IPS-18c (cell line): Measurements from ENCODE around the gene KIF1A.
"Not testable (repeated sequence)": the region's sequence is repeated elsewhere in the genome, so short reads cannot be mapped to it uniquely, and the experiment has no call there.

Experiments used
- H3K4me3 ChIP-seq: 2 replicates; pipeline ENCODE4 v1.7.0; 2013; ENCODE audit warnings: low read depth, mild to moderate bottlenecking, low read length, moderate library complexity; ENCODE audit not compliant: insufficient read depth
- H3K9me3 ChIP-seq: one replicate; pipeline ENCODE4 v1.6.1; 2013; ENCODE audit warnings: mild to moderate bottlenecking, low read length, moderate library complexity; ENCODE audit not compliant: control insufficient read depth, insufficient read depth

KIF1A gene

DNA sequence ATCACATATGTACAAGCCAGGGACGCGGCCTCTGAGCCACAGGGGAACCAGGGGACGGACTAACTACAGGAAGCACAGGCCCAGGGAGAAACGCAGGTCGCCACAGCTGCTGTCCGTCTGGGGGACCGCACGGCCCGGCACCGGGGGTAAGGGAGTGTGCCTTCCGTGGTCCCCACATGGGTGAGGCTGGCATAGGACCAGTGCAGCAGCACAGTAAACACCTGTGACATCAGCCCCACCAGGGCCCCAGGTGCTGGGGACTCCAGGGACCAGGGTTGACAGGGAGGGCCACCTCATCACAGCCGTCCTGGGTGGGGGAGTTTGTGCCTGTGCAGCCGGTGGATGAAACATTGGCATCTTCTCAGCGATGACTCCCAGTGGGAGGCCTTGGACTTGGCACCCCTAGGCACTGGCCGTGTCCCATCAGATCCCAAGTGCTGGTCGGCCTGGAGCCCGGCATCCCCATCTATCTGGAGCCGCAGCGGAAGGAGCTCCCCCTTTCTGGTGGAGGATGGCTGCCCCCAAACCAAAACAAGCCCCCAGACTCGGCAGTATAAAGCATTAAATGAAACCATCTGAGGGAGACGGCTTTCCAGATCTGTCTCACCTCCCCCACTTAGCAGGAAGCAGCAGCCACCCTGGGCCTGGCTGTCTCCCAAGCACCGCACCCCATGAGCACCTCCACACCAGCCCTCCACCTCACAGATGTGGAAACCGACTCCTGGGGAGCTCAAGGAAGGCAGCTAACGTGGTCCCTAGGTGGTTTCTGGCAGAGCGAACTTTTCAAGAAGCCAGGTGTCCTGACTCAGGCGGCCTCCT, 105.9 kb downstream of the KIF1A start:
- H3K9me3 ChIP-seq: no peaks in the 10 kb centered on the region
- no peak overlapping the region for H3K4me3 ChIP-seq

DNA sequence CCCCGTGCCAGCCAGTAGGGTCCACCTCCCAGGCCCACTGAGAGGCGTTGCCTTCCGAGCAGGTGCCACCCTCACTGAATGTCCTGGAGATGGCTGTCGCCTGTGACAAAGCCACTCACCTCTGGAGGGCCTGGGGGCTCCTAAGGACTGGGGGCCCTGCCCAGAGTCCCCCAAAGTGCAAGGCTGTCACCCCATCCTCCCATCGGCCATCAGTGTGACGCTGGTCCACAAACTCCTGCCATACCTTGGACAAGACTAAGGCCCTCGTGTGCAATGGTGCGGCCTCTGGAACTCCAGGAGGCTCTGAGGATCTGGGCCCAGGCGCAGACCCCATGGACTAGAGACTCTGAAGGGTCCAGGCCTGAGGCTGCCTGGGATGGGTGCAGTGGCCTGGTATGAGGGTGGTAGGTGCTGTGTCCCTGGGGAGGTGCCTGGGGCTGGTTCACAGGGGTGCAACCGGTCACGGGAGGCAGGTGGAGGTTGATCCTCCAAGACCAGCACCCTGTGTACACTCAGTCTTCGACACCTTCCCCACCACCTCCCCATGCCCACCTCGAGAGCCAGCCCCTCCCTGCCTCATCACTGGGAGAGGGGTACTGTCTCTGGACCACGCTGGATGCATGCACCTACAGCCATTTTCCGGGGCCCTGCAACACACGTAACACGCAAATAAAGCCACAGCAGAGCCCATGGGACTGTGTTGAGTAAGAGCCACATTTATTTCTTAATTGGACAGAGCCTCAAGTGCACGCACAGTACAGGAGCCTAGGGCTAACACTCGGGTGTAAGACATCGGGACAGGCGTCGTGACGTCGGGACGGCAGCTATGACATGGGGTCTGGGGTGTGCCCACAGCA, 106.7 kb downstream of the KIF1A start:
- no peaks in the 10 kb centered on the region for H3K9me3 ChIP-seq
- no peak overlapping the region for H3K4me3 ChIP-seq

DNA sequence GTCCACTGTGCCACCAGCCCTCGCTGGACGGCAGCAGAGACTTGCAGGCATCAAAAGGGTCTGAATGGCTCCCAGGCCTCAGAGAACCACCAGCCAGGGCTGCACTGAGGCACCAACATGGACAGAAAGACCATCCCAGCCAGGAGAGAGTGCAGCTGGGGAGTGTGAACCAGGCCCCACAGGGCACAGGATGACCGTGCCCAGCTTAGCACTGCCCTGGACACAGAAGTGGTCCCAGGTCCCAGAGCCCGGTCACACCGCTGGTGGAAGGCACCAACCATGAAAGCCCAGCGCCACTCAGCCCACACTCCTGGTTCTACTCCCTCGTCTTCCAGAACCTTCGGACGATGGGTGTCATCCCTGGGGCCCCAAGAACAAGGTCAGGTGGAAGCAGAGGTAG, 107.9 kb downstream of the KIF1A start:
- Histone ChIP-seq H3K4me3 (no peak overlapping the region), H3K9me3 (no peaks in the 10 kb centered on the region)

DNA sequence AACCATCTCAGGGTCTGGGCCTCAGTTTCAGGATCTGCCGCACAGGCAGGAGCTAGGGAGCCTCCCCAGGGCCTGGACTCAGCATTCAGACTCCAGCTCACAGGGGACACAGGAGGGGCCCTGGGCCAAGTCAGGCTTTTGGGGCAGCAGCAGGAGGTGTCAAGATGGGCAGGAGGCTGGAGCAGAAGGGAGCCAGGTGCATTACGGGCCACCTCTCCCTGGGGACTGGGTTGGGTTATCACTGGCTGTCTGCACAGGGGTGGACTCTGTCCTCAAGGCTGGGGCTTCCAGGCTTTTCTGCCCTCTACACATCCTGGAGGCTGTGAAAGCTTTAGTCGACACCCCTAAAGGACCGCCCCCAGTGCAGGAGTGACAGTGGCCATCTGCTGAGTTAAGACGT, 108.3 kb downstream of the KIF1A start:
- H3K9me3 ChIP-seq: no peaks in the 10 kb centered on the region
- no peak overlapping the region for H3K4me3 ChIP-seq

DNA sequence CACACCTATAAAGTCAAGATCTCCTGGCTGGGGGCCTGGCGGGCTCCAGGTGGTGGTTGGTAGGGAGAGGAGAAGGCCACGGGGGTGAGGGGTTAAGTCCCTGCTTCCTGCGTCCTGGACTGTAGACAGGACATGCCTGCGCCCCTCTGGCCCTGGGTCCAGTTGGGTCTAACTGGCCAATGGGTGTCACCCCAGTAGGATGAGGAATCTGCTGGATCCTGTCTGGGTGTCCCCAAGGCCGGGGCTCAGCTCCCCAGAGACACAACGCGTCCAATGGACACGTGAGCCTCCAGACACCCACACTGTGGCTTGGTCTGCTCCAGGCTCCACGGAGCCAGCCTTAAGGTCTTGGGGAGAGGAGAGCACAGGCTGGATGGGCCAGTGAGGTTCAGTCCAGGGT, 108.7 kb downstream of the KIF1A start:
- Histone ChIP-seq H3K4me3 (no peak overlapping the region), H3K9me3 (no peaks in the 10 kb centered on the region)

DNA sequence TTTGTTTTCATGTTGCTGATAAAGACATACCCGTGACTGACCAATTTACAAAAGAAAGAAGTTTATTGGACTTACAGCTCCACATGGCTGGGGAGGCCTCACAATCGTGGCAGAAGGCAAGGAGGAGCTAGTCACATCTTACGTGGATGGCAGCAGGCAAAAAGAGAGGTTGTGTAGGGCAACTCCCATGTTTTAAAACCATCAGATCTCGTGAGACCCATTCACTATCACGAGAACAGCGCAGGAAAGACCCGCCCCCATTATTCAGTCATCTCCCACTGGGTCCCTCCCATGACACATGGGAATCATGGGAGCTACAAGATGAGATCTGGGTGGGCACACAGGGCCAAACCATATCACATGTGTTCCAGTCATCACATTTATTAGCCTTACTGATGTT, 111.6 kb downstream of the KIF1A start:
- Histone ChIP-seq H3K4me3 (no peak overlapping the region), H3K9me3 (no peaks in the 10 kb centered on the region)

DNA sequence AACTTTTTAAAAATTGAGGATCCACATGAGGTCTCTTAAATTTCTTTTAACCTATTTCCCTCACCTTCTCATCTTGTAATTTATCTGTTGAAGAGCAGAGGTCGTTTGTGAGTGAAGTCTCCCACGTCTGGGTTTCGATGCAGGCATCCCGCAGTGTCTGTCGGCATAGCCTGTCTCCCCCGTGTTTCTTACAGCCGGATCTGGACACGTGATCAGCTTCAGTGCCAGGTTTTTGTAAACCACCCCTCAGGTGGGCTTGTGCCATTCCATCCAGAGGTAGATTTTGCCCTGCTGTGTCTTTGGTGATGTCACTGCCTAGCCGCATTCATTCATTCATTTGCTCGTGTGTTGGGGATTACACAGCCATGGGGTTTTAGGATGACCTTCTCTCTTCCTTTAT, 112.2 kb downstream of the KIF1A start:
- Histone ChIP-seq H3K9me3 (no peaks in the 10 kb centered on the region), H3K4me3 (no peak overlapping the region)

DNA sequence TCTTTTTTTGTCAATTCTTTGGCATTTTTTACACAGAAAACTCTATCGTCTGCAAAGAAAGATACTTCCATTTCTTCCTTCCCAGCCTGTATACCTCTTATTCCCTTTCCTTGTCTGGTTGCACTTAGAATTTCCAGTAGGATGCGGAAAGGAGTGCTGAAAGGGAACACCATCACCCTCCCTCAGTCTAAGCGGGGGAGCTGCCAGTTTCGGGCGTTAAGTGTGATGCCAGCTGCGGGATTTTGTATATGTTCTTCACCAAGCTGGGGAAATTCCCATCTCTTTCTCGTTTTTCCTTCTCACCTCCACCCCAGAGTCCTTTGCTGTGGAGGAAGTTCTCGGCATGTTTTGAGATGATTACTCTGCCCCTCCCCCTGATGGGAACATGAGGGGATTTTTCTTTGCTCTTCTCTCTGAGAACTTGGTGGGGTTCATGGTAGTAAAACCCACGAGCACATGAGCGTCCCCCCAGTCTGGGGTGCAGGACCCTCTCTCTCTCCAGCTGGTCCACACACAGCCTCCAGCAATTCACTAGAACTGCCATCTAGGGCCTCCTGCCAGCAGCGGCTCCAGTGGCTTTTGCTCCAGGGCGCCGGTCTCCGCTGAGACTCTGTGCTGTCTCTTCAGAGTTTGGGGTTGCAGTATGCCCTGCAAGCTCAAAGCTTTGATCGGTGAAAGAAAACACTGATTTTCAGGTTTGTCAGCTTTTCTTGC, 112.8 kb downstream of the KIF1A start:
- H3K4me3 ChIP-seq: no peak overlapping the region
- no peaks in the 10 kb centered on the region for H3K9me3 ChIP-seq

DNA sequence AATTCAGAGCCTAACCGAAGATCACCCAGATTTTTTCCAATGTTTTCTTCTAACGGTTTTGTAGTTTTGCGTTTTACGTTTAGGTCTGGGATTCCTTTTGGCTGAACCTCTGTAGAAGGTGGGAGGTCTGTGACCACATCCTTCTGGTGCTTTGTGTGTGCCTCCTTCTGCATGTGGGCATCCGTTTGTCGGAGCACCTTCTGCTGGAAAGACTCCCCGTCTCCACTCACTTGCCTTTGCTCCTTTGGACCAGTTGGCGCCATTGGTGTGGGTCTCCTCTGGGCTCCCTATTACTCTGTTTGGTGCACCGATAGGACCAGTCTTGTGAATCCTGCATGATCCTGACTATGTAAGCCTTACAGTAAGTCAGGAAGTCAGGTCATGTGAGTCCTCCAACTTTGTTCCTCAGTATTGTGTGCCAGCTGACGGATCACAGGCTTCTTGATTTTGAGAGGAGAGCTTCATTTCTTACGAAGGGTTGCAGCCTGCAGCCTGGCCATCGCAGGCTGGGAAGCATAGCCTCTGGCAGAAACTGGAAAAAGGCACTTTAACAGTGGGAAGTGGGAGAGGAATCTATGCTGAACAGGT, 114.7 kb downstream of the KIF1A start:
- Histone ChIP-seq H3K9me3 (no peaks in the 10 kb centered on the region), H3K4me3 (no peak overlapping the region)

DNA sequence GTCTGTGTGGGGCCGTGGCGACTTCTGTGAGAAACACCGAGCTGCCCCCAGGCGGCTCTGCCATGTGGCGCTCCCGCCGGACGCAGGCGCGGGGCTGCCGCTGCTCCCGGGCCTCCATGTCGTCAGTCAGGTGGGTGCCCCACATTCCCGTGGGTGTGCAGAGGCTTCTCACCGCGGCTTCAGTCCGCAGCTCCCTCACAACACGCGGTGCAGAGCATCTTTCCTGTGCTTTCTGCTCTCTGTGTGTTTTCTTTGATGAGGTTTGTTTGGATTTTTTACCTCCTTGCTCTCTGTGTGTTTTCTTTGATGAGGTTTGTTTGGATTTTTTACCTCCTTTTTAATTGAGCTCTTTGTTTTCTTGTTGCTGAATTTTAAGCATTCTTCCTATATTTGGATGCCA, 115.4 kb downstream of the KIF1A start:
- no peaks in the 10 kb centered on the region for H3K9me3 ChIP-seq
- no peak overlapping the region for H3K4me3 ChIP-seq

DNA sequence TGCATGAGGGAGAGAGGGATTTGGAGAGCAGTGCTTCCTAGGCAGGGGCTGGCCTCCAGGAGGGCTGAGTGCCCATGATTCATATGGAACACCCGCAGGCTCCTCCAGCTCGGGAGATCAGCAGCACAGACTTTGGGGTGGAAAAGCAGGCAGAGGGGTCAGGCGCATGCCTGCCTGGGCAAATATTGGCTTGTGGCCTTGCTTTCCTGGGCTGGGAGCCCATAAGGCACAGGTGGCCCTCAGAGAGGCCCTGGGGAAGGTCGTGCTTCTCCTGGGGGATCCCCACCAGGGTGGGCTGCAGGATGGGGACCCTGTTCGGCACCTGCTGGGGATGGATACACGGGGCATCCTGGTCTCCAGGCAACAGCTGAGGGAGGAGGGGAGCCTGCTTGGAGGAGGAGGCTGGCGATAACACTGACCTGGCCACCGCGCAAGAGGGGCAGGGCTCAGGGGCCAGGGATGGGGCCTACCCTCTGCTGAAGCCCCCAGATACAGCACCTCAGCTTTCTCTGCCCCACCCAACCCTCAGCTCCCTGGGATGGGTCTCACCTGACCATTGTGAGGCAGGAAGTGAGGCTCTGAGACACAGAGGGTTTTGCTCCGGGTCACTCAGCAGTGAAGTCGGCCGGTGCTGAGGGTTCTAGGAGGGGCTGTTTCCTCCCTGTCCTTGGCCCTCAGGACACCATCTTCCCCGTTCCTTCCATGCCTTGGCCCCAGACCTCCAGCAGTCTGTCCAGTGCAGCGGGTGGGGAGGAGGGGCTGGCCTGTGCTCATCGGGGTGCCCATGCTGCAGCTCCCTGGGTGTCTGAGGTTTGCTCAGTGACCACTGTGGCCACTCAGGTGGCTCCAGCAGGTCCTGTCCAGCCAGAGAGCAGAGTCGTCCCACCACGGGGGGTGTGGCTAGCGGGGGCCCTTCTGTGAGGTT, 116.3 kb downstream of the KIF1A start:
- H3K9me3 ChIP-seq: no peaks in the 10 kb centered on the region
- H3K4me3 ChIP-seq: no peak overlapping the region

DNA sequence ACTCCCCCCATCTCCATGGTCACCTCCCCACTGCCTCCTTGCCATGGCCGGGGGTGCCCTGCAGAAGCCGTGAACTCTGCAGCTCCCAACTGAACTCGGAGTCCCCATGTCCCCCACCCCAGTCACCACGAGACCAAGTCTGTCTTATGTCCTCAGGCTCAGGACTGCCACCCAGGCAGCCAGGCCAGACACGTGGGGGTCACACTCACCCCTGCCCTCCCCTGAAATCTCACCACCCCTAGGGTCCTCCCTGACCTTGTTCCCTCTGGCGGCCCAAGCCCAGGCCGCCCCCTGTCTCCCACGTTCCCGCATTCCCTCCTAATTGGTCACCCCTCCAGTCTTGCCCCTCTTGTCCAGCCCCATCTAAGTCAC, 117.4 kb downstream of the KIF1A start:
- no peaks in the 10 kb centered on the region for H3K9me3 ChIP-seq
- H3K4me3 ChIP-seq: no peak overlapping the region

DNA sequence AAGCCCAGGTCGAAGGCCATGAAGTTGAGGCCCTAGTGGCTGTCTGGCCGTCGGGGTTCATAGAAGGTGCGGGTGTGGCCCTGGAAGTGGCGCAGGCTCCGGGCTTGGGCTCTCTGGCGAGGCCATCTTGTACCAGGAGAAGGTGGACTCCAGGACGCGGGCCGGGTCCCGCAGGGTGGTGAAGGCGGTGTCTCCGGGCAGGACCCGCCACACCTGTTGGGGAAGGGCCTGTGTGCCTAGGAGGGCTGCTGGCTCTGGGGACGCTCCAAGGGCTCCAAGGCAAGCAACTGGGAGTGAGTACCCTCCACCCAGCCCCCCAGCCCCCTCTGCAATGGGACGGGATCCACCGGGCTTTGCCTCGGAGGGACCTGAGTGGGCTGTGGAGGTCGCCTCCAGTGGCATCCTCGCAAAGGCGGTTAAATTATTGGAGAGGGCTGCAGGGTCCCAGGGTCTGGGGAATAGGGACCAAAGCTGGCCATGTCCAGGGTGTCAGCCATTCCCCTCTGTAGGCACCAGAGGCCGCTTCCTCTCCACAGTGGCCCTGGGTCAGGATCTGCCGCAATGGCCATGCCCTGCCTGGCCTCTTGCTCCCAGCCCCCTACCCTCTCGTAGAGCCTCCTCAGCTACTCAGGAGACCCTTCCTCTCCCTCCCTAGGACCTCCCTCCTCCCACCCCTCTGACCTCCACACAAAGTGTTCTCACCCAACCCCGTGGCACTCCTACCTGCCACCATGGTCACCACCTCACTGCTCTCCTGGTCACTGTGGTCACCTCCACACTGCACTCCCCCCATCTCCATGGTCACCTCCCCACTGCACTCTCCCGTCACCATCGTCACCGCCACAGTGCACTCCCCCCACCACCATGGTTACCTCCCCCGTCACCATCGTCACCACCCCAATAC, 118.0 kb downstream of the KIF1A start:
- H3K4me3 ChIP-seq: no peak overlapping the region
- H3K9me3 ChIP-seq: no peaks in the 10 kb centered on the region

DNA sequence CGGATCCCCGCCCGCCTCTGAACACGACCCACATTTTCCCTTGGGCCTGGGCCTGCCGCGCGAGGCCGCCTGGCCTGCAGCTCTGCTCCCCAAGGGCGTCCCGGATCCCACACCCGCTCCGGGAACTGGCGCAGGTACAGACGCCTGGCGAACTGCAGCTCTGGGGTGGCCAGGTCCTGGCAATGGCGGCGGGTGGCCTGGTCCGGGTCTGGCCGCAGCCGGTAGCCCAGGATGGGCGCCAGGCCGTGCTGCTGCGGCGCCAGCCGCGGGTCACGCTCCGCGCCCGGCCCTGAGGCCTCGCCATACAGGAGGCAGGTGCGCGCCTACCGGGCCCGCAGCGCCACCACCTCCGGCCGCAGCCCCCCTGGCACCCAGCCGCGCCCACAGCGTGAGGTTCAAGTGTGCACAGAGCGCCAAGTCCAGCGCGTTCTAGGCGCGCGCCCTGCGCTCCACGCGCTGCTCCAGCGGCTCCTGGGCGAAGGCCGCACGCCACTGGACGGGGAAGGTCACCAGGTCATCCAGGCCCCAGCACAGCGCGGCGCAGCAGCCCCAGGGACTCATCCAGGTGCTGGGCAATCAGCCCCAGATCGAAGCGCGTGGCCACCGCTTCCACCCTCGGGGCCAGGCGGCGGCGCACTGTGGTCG, 118.8 kb downstream of the KIF1A start:
- Histone ChIP-seq H3K4me3 (no peak overlapping the region), H3K9me3 (no peaks in the 10 kb centered on the region)

DNA sequence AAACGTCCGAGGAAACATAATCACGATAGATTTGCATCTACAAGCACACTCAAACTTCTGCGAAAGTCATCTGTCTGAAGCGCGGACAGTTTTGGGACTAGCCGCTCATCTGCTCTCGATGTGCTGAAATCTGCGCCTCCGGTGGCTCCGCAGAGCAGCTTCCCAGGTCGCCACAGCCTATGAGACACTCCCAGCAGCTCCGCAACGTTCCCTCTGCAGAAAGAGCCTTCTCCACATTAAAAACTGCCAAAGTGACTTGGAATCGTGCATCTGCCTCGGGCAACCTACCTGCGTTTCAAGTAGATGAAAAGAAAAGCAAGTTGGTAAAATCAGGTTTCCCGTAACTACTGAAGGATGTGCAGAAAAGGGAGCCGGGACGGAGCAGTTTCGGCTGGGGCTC, 119.4 kb downstream of the KIF1A start:
- H3K4me3 ChIP-seq, H3K9me3 ChIP-seq: not testable (repeated sequence)
